Measurements from ENCODE around the gene GDPD4.

GDPD4 gene

DNA sequence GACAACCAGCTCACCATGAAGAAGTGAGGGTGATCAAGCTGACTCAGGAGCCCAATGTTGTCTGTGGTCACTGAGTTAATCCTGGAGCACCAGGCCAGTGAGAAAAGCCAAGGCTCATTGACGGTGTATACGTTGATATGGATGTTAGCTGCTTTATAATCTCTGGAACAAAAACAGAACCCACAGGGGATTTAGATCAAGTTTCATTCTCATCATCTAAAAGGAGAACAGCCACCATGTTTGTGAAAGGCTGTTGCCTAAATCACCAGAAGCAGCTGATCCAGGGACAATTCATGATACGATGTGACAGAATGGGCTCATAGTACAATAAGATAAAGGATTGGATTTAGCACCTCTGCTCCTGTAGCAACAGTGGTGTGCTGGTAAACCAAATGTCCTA is 68.5 kb downstream of the GDPD4 start:
- DNase-seq (ENCODE audit: low spot score) = no peak

DNA sequence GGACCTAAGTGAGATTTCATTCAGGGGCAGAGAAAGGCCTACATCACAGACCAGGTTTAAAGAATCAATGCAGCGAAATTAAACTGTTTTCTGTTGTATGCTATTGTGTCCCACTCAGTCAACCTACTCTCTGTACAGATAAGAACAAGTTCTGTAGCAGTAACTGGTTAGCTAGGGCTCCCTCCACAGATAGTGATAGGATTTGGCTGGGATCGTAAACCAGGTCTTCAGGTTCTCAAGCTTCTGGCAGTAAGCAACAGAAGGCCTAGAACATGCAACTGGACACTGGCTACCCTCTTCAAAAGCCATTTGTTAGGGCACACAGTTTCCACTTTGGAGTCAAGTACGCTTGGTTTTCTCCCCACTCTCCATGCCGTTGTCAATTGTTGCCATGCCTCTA is 69.2 kb downstream of the GDPD4 start:
- no peak for DNase-seq (ENCODE audit: low spot score)

DNA sequence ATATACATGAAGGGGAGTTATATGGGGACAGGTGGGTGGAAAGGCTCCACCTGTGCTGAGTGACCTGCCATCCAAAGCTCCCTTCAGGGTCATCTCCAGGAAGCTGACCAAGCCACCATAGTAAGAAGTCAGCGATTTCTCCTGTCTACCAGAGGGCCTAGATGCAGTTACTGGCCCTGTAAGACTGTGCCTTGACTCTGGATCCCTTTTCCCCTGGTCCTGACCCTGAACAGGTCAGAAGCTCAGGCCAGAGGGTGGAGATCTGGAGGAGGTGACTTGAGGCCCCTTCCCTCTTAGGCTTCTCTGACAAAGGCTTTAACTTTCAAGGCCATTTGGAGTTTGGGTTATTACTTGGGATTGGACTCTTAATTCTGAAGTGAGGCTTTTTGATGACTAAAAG is 69.7 kb downstream of the GDPD4 start:
- no peak for DNase-seq (ENCODE audit: low spot score)

DNA sequence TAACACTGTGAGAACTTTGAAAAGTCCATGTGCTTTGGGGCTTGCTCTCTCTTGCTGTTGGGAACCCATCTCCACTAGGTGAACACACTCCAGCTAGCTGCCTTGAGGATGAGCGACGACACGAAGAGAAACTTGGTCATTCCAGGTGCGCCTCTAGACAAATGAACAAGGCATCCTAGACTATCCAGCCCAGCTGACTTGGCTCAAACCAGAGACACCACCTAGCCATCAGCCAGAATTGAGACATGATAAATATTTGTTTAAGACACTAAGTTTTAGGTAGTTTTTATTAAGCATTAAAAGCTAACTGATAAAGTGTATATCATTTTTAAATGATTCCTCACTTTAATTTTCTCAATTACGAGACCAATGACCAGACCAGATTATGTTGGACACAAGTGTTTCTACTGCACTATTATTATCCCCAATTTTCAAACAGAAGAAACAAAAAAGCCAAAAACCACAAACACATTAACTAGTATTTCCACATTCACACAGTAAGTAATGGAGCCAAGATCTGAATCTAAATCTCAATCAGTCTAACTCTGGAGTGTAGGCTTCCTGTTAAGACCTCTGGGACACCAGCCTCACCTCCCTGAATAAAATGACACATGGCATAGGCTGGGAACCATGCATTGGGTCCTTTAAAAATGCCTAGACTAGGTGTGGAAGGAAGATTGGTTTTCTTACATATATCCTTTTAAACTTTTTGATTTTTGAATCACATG is 70.4 kb downstream of the GDPD4 start:
- no peak for DNase-seq (ENCODE audit: low spot score)

DNA sequence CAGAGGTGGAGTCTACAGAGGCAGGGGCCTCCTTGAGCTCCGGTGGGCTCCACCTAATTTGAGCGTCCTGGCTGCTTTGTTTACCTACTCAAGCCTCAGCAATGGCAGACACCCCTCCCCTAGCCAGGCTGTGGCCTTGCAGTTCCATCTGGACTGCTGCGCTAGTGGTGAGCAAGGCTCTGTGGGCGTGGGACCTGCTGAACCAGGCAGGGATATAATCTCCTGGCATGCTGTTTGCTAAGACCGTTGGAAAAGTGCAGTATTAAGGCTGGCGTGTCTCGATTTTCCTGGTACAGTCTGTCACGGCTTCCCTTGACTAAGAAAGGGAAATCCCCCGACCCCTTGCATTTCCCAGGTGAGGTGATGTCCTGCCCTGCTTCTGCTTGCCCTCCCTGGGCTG is 77.7 kb downstream of the GDPD4 start:
- no peak for DNase-seq (ENCODE audit: low spot score)

DNA sequence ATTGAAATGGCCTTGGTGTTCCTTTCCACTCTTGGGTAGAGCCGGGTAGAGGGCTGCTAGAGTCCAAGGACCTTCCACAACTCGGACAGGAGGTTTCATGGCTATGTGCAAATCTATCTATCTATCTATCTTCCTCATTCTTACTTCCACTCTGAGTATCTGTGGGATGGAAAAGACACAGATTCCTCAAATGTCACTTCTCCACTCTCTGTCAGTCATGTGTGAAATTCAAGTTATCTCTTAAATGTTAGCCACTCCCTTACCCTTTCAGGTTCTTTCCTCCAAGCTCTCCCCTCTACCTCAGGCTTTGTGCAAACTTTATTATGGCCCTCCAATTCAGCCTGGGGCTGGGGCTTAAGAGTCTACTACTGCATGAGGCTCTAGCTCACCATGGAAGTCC is 84.3 kb downstream of the GDPD4 start:
- no peak for DNase-seq (ENCODE audit: low spot score)

DNA sequence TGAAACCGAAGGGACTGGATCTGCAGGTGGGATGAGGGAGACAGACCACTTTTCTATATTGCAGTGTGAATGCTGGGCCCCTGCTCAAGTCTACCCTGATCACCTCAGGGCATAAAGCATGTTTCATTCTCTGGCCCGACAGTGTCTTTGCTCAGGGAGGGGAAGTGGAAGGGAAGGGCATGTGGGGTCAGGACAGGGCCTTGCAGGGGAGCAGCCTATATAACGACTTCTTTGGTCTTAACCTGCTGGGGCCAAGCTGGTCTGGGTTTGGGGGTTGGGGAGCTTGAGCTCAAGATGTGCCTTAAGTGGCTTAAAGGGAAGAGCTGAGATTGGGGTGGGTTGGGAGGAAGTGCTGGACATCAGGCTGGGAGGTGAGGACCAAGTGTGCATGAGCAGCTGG is 86.4 kb downstream of the GDPD4 start:
- no peak for DNase-seq (ENCODE audit: low spot score)

DNA sequence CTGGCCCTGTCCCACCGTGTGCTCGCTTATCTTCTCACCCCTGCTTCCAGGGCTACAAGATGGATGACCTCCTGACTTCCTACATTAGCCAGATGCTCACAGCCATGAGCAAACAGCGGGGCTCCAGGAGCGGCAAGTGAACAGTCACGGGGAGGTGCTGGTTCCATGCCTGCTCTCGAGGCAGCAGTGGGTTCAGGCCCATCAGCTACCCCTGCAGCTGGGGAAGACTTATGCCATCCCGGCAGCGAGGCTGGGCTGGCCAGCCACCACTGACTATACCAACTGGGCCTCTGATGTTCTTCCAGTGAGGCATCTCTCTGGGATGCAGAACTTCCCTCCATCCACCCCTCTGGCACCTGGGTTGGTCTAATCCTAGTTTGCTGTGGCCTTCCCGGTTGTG is 86.9 kb downstream of the GDPD4 start:
- DNase-seq (ENCODE audit: low spot score) = no peak

DNA sequence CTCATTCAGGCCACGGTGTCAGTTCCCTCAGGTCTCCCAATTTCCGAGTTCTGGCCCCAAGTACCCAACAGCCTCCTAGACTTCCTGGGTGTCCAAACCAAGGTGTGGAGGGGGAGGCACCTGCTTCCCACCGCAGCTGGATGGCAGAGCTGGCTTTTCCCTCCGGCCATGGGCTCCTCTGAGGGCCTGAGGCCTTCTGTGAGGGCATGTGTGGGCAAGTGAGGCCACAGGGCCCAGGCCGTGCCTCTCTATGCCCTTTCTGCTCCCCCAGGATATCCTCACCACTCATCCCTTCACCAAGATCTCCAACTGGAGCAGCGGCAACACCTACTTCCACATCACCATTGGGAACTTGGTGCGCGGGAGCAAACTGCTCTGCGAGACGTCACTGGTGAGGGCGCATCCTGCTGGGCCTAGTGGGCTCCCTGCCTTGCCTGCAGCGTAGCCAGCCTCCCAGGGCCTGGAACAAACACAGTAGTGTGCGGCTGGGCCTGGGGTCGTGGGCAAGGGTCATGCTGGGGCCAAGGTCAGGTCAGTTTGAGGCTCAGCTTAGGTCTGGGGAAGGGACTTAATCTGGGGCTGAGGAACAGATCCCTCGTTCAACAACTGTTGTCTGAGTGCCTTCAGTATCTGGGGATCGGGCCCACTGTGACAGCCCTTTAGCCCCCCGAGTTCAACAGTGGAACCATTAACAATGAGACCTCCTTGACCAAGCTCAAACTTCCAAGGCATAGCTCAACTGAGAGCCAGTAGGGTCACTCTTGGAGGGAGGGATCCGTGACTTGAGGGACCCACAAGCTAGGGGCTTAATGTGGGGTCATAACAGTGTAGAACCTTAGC is 87.7 kb downstream of the GDPD4 start:
- no peak for DNase-seq (ENCODE audit: low spot score)

DNA sequence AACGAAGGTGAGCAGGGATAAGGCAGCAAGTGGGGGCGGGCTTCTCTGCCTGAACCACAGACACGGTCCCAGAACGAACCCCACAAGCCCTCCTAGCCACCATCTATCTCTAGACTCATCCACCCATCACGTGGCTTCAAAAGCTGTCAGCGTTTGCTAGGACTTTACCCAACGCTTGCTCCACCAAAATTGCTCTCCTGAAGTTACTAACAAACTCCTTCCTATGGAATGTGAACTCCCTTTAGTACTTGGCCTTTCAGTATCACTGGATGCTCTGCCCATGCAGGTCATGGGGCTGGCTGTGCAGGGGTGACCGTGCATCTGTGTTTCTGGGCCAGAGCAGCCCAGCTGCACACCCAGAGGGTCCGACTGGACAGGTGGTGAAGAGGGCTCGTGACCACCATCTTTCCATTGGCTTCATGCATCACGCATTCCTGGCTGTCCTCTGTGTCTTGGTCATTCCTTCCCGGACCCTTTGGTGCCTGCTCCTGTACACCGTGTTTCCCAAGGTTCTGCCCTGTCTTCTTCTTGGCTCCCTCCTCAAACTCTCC is 88.4 kb downstream of the GDPD4 start:
- no peak for DNase-seq (ENCODE audit: low spot score)

DNA sequence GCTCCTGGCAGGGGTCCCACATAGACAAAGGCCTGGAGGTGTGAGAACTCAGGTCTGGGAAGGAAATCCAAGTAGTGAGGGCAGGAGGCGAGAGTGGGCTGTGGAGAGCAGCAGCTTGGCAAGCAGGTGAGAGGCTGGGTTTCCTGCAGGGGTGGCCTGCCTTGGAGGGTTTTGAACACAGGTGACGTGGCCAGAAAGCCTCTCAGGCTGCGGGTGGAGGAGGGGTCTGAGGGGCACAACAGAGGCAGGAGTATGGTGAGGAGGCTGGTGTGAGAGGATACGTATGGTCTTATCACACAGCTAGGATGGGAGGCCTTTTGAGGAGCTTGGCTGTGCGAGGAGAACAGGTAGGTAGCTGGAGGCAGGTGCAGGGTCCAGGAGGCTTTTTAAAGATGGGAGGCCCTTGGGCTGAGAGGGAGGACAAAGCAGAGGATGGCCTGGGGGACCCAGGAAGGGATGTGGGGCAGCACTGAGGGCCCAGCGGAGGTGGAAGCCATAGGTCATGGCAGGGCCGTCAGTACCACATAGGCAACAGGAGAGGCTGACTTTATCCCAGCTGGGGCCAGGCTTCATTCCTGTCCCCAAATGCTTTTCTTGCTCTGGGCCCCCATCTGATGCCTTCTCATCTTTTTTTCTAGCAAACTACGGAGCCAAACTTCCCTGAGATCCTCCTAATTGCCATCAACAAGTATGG is 89.0 kb downstream of the GDPD4 start:
- no peak for DNase-seq (ENCODE audit: low spot score)

DNA sequence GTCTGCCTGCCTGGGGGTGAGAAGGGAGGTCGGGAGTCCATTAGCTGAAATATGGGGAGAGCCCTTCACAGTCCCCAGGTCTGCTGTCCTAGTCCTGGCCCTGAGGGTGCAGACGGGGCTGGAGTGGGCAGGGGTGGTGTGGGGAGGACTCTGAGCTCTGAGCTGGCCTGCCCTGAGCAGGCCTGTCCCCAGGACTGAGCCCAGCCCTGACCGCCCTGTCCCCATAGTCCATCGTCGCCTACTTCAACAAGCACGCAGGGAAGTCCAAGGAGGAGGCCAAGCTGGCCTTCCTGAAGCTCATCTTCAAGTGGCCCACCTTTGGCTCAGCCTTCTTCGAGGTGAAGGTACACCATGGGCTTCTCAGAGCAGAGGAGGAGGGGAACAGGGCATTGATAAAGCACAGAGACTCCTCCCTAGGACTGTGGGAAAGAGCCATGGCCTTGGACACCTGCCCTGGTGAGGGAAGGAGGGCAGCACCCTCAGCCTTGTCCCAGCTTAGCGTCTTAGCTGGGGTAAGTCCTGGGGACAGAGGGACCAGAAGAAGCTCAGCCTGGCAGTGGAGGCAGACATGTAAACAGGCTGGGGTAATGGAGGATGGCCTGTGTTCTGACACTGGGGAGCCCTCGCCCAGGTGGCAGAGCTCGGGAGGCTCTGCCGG is 89.8 kb downstream of the GDPD4 start:
- no peak for DNase-seq (ENCODE audit: low spot score)

DNA sequence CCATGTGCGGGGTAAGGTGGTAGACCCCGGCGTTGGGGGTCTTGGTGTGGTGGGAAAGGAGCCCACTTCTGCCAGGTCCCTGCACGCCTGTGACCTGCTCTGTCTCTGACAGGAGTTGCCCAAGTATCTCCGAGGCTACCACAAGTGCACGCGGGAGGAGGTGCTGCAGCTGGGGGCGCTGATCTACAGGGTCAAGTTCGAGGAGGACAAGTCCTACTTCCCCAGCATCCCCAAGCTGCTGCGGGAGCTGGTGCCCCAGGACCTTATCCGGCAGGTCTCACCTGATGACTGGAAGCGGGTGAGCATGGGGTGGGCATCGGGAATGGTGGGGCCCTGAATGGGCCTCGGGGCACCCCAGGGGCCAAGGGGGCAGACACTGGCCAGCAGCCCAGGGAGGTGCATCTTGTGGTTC is 90.4 kb downstream of the GDPD4 start:
- no peak for DNase-seq (ENCODE audit: low spot score)

DNA sequence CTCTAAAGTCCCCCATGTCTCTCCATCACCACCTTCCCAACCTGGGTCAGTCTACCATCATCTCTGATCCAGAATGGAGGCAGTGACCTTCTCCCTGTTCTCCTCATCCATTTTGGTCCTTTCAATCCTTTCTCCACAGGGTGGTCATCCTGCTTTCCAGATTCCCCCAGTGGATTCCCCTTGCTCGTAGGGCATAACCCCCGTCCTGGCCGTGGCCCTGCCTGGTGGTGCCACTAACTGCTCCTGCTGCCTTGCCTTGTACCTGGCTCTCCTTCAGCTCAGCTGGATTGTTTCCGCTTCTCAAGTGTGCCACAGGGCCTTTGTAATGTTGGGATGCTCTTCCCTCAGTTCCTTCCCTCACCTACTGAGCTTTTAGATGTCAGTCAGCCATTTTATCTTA is 91.8 kb downstream of the GDPD4 start:
- DNase-seq (ENCODE audit: low spot score) = no peak

DNA sequence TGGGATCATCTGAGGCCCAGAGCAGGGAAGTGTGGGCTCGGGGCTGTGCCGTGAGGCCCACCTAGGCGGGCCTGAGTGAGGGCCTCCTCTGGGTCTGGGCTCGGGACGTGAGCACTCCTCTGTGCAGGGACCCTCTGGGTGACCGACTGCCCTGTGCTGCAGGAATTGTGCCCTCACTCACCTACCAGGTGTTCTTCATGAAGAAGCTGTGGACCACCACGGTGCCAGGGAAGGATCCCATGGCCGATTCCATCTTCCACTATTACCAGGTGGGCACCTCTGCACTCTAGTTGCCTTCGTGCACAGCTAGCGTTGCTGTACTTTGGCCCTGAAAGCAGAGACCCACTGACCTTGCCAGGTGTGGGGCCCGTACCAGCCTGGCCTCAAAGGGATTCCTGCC is 93.0 kb downstream of the GDPD4 start:
- no peak for DNase-seq (ENCODE audit: low spot score)

DNA sequence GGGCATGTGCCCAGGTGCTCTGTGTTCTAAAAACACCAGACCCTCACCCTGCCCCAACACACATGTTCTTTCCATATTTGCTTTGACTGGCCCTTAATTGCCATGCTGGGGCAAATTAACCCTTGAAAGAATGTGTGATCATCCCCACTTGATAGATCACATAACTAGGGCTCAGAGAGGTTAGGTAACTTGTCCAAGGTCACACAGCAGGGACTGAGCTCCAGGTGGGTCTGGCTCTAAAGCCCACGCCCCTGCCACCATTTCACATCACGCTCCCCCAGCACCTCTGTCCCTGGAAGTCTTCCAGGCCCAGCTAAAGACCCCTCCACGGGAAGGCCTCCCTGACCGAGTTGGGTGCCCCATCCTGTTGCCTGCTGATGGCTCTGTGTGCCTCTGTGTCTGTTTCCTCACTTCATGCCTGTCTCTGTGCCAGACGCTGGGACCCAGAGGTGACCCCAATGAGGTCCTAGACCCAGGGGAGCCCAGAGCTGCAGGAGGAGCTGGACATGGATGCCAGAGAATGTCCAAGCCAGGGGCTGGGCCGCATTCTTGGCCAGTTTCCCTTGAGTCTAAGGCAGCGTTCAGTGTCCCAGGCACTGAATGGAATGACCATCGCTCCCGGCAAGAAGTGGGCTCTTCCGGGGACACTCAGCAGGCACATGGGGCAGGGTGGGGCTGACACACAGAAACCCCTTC is 93.7 kb downstream of the GDPD4 start:
- no peak for DNase-seq (ENCODE audit: low spot score)

DNA sequence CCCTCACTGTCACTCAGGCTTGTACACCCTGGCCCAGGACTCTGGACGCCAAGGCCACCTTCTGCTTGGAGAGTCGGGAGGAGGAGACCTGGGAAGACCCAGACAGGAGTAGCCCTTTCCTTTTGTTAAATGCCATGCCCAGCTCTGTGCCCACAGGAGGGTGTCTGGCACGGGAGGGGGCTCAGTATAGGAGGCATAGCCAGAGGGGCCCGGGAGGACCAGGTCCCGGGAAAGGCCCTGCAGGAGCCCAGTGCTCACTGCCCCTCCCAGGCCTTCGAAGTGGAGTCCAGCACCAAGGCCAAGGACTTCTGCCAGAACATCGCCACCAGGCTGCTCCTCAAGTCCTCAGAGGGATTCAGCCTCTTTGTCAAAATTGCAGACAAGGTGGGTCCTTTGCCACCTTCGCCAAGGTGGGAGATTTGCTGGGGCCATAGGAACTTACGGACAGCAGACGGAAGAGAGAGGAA is 94.4 kb downstream of the GDPD4 start:
- DNase-seq (ENCODE audit: low spot score) = no peak

DNA sequence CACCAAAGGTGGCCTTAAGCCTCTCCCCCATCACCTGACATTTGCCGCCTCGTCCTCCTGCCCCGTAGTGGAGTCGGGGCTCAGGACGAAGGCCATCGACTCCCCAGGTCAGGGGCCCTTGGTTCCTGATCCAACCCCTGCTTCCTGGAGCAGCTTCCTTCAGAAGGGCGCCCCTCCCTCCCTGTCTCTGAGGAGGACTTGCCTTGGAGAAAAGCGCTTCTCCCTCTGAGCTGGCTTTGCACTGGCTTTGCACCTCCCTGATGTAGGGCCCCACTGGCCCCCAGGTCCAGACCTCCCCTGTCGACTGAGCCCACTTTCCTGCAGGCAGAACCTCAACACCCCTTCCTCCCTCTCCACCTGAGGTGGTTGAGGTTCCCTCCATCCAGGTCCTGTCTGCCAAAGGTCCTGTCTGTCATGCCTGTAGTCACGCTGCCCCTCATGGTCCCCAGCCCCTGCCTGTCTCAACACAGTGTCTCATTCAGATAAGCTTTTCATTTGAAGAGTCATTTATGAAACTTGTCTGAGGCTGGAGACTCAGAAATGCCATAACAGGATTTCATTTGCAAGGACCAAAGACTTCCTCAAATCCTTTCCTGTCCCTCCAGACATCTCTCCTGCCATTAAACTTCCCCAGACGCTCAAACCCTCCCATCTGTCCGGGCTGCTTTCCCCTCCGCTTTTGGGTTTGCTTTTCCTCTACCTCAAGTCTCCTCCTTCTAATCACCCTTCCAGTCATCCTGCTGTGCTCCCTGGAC is 95.0 kb downstream of the GDPD4 start:
- DNase-seq (ENCODE audit: low spot score) = no peak

DNA sequence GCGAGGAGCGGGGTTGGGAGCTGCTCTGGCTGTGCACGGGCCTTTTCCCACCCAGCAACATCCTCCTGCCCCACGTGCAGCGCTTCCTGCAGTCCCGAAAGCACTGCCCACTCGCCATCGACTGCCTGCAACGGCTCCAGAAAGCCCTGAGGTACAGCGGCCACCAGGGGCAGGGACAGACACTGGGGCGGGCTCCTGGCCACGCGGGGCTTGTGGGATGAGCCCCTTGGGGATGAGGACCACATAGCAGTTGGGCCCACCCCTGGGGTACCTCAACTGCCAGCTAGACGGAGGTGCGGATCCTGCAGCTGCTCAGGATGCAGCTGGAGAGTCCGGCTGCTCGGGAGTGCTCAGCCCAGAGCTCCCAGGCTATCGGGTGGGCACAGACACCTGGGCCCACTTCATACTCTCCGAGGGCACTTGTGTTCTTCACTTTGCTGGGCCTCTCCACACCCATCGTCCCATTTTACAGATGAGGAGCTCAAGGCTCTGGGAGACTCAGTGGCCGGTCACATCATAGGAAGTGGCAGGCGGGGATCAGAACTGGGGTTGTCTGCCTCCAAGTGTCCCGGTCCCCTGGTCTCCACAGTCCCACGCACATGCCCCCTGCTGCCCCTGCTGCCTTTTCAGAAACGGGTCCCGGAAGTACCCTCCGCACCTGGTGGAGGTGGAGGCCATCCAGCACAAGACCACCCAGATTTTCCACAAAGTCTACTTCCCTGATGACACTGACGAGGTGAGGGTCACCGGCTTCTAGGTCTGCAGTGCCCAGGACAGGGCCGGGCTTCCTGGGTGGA is 95.8 kb downstream of the GDPD4 start:
- no peak for DNase-seq (ENCODE audit: low spot score)

Data from Ammon's horn (tissue), 1 donor.